Hypothalamus (tissue), 51 donors: Measurements from ENCODE around the gene KIF26B.
"Not testable (repeated sequence)": the region's sequence is repeated elsewhere in the genome, so short reads cannot be mapped to it uniquely, and the experiment has no call there.

Experiments
- DNase-seq, 51 donors: peaks; one replicate each; lab custom pipeline; 2025; lab: John Stamatoyannopoulos, UW

Gene KIF26B

GRCh38 chr1:245154429-245155271, at the start of gene KIF26B:
KIF26B (plus strand) TSS chr1:245154985; CDS start chr1:245155425, 440 bp downstream.
- DNase-seq, result peak in 19 of 51 donors; percentile 13 to 71 (median 27)

DNA sequence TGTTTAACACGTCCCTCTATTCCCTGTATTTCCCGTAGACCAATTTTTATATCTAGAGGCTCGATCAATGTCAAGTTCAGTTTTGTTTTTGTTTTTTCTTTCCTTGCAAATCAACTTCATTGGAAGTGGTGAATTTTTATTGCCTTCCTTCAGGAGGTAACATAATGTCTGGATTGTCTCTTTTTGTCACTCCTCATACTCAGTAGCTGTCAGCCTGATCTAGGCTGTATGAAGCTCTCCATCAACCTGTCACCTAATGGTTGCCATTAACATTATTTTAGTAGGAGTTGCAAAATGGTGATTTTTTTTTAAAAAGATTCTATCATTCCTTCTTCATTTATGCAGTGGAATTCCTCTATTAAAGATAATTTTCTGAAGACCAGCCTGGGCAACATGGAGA, 49.7 kb upstream of the KIF26B start:
- no peak for DNase-seq

- DNase-seq, result no peak
These were observed 48.9 kb upstream of the KIF26B start for GRCh38 chr1:245105815-245106410.

GRCh38 chr1:245107776-245108114, 47.0 kb upstream of the KIF26B start:
- DNase-seq, result no peak

- no peak for DNase-seq
These were observed 46.5 kb upstream of the KIF26B start for GRCh38 chr1:245108246-245108645.

GRCh38 chr1:245108909-245109308, 45.9 kb upstream of the KIF26B start:
- DNase-seq, result no peak

- DNase-seq, result no peak
These were observed 44.4 kb upstream of the KIF26B start for GRCh38 chr1:245110406-245110805.

DNA sequence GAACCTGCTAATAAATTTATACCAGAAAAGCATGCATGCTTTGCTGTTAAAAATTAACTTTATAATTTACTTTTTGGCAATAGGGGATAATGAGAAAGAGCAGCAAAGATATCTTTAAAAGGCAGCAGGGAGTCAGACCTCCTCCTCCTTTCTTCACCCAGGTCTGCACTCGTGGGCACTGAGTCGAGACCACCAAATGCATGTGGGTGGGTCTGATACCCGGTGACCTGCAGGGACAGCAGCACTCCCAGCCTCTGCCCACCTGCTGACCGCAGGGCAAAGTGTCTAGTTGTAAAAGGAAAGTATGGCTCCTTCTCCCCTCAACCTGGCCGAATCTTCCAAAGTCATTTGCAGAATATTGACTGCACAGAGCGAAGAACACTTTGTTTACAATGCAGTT, 43.7 kb upstream of the KIF26B start:
- no peak for DNase-seq

- no peak for DNase-seq
These were observed 41.1 kb upstream of the KIF26B start for GRCh38 chr1:245113649-245114048.

DNA sequence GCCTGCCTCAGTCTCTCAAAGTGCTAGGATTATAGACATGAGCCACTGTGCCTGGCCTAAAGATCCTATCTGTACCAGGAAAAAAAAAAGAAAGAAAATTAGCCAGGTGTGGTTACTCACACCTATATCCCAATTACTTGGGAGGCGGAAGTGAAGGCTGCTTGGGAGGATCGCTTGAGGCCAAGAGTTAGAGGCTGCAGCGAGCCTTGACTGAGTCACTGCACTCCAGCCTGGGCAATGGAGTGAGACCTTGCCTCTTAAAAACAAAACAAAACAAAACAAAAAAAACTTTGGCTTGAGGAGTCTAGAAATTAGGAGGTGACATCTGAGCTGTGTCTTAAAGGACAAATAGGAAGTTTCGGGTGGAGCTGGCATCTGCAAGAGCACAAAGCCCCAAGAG, 38.7 kb upstream of the KIF26B start:
- DNase-seq, result no peak

GRCh38 chr1:245116751-245117150, 38.0 kb upstream of the KIF26B start:
- DNase-seq, result no peak

DNA sequence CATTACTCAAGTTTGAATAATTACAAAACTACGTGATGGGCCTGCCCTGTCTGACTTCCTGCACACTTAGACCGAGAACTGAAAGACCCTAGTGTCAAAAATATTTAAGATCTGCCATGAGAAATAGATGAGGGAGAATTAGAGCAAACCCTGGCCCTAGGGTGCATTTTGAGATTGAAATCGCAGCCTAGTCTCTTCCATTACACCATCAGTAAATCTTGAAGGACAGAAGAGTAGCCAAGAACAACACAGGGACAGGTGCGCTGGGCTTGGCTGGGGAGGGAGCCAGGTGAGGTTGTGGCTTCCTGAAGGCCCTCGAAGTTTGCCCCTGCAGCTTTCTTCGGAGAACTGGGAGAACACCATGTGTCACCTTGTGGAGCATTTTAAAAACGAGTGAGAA, 36.7 kb upstream of the KIF26B start:
- no peak for DNase-seq

DNA sequence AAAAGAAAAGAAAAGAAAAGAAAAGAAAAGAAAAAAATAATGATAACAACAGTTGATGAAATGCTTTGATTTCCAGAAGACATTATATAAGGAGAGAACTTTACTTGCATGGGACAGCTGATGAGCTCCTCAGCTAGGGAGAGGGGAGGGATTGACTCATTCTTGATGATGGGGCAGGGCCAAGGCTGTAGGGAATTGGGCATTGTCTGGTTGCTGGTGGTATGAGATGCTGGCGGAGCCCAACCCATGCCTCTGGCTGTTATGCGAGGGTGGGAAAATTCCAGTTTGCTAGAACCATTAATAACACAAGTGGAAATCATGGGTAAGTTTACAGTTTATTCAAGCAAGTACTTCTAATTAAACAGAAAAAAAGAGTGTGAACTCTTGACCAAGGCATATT, 36.0 kb upstream of the KIF26B start:
- DNase-seq, result no peak

- no peak for DNase-seq
These were observed 33.3 kb upstream of the KIF26B start for GRCh38 chr1:245121523-245121922.

- no peak for DNase-seq
These were observed 30.5 kb upstream of the KIF26B start for GRCh38 chr1:245124241-245124640.

DNA sequence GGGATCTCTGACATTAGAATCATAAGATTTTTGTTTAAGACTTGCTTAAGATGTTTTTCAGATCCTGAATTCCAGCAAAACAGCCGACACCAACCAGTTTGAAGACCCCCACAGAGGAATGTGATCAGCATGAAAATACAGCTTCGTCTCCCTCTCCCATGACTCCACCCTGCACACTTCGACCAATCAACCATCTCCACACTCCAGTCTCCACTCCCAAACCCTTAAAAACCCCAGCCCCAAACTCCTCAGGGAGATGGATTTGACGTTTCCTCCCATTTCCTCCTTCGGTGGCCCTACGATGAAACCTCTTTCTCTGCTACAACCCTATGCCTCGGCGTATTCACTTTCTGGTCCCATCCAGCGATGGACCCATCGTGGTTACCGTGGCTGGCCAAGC, 30.1 kb upstream of the KIF26B start:
- DNase-seq, result no peak

DNA sequence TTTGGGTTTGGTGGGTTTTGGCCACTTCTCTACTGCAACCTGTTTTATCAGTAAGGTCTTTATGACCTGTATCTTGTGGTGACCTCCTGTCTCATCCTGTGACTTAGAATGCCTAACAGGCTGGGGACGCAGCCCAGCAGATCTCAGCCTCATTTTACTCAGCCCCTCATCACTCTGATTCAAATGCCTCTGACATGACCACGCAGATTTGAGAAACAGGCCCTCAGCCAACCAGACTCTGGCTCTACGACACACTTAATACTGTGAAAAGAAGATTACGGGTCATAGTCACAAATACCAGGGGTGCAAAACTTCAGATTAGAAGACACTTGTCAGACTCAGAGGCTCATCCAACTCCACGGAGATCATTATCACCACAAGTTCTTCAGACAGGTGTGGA, 28.3 kb upstream of the KIF26B start:
- no peak for DNase-seq

DNA sequence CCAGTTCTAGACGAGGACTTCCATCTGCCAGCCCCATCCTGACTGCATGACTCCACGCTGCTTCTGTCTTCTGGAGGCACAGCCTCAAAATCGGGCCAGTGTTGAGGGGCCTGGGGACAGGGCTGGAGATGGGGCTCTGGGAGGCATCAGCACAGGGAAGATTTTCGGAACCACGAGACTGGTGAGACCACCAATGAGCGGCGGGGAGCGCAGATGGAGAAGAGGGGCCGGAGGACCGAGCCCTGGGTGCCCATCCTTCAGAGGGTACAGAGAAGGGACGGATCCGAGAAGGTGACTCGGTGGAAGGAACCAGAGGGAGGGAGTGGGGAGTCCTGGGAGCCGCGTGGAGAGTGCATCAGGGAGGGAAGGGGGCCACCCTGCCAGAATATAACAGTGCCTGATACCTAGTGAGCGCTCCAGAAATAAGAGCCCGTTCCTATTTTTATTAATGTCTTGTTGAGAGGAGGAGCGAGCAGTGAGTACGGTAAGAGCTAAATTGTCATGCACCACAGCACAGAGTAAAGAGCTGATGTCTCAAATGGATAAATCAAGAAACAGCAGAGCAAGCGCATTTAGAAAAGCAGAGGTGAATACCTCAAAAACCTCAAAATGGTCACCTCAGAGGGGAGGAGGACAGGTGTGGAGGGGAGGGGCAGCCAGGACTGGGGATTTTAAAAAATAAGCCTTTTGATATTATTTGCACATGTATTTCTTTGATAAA, 26.2 kb upstream of the KIF26B start:
- no peak for DNase-seq

DNA sequence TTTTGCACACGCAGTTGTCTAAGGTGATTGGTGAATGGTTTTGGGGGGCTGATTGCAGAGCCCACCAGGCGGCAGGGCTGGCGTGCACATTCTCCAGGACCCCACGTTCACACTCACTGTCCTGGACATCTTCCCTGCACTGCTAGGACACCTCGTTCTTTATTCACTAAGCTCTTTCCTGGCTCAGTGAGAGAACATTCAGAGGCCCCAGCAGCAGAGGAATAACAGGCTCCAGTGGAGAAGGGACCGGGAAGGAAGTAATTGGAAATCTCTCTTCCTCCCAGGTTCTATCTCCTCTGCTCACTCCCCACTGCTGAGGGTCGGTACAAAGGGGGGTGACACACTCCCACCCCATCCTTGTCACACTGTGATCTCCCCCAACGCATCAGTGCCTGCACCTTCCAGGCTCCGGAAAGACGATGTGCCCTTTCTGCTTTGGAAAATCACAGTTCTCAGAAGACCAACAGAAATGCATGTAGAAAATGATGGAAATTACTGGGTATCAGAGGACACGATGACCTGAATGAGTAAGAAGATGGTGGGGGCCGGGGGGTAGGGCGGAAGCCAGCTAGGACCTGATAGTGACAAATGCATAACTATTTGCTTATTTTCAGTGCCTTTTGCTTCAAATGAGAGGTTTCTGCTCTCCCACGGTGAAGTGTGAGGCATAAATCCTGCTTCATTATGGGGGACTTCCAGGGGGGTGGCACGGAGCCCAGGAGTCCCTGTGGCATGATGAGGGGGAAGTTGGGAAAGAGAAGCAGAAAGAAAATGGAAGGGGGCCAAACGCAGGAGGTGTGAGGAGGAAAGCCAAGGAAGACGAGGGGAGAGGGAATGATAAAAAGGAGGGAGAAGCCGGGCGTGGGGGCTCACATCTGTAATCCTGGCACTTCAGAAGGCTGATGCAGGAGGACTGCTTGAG, 25.2 kb upstream of the KIF26B start:
- DNase-seq, result peak in 4 of 51 donors; percentile 6 to 19 (median 12)

DNA sequence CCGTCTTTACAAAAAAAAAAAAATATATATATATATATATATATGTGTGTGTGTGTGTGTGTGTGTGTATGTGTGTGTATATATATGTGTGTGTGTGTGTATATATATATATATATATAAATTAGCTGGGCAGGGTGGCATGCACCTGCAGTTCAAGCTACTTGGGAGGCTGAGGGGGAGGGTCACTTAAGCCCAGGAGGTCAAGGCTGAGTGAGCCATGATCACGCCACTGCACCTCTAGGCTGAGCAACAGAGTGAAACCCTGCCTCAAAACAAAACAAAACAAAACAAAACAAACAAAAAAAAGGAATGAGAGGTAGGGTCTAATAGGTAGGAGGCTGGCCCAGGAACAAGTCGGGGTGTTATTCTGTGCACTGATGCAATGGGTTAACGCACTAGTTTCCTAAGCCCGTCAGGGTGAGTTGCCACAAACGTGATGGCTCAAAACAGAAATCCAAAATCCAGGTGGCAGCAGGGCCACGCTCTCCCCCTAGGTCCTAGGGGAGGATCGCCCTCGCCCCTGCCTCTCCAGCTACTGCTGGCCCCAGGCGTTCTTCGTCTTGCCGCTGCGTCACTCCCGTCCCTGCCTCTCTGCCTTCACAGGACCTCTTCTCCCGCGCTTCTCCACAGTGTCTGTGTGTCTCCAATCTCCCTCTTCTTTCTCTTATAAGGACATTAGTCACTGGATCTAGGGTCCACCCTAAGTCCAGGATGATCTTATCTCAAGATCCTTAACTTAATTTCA, 24.3 kb upstream of the KIF26B start:
- not testable (repeated sequence) for DNase-seq
